SKM-1 treated with dmso at 0.1 percent for 144 hours (cell line): Measurements from ENCODE around the gene LATS1.
"Not testable (repeated sequence)": the region's sequence is repeated elsewhere in the genome, so short reads cannot be mapped to it uniquely, and the experiment has no call there.

Source experiments
- DNase-seq: peaks from one replicate; lab custom pipeline; 2025; ENCODE audit not compliant: unreplicated experiment; lab: John Stamatoyannopoulos, UW

Gene LATS1

DNA sequence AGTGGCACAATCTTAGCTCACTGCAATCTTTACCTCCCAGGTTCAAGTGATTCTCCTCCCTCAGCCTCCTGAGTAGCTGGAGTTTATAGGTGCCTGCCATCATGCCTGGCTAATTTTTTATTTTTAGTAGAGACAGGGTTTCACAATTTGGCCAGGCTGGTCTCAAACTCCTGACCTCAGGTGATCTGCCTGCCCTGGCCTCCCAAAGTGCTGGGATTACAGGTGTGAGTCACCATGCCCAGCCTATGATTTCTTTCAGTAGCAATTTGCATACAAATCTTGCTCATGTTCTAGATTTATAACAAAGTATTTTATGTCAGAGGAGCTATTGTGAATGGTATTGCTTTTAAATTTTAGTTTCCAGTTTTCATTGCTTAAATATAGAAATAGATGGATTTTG is 45.6 kb downstream of the LATS1 start:
- not testable (repeated sequence) for DNase-seq

DNA sequence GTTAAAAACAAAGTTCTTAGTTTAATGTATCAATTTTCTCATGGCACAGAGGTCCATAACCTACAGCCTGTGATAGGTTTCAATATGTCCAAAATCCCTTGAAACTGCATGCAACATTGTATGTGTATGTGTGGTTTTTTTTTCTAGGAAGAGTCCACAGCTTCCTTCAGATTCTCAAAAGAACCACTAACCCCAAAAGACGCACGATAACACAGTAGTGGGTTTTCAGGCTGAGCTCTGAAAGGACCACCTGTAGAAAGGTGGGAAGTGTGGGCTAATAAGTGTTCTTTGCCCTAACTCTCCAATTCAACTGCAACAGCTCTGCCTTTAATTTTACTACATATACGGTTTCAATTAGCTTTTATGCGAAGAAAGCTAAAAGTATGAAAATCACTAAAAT is 57.9 kb downstream of the LATS1 start:
- DNase-seq: no peak

DNA sequence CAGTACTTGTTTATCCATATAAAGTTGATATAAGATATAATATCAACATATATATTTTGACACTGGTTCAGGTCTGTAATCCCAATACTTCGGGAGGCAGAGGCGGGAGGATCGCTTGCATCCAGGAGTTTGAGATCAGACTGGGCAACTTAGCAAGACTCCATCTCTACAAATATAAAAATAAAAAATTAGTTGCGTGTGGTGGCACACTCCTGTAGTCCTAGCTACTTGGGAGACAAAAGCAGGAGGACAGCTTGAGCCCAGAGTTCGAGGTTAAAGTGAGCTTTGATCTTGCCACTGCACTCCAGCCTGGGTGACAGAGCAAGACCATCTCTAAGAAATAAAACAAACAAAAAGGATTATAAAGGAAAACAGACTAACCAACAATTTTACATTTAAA is 60.5 kb downstream of the LATS1 start:
- DNase-seq: no peak

DNA sequence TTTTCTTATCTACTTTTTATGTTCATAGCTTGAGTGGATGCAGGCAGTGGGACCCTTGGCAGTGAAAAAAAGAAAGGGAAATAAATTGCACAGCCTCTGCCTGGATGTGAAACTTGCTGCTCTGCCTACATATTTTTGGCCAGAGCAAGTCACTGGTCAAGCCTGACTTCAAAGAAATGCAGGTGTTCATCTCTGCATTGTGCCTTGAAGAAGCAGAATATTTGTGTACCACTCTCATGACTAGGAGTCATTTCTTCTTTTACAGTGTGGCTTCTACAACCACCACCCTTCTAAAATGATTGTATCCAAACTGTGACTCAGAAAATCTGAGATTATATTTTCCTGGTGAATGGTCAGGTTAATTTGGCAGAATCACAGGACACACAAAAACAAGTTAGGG is 66.8 kb downstream of the LATS1 start:
- no peak for DNase-seq

DNA sequence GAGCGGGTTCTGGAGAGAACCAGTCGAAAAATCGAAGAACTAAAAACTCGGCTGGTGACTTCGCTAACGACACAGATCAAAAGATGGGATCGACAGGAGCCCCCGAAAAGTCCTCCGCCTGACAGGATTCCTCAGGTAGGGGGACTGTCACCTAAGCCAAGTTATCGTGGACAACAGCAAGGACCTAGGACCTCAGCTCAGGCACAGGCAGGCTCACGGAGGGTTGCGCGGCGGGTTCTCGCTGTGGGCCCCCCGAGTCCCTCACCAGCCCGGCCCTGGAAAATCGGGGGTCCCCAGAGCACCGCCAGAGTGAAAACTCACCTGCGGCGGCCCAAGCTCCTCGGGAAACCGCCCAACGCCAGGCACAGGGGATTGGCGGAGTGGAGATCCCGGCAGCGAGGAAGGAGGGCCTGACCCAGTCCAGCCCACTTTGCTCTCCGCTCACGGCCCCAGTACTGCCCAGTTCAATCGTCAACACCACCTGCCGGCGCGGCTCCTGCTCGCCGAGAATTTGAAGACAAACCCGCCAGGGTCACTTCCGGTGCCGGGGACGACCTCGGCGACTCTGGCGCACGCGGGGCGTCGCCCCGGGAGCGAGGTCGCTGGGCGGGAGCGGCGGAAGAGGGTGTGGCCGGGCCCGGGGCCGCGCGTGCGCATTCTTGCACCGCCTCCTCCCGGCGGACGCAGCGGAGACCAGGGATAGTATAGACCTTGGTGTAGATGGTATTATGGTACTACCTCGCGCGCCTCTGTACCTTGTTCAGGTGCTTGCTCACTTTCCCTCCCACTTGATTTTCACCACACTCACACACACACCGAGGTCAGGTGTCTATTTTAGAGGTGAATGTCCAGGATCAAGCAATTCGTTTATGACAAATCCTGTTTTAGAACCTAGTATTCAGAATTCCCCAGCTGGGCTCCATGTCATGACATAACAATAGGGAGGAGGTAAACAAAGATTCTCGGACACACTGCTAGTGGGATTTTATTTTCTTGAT is 69.5 kb downstream of the LATS1 start, which contains the start of gene KATNA1:
Gene KATNA1 (minus strand): TSS at position 567 of the 998 bp plus-strand sequence. CDS start 10,167 bp downstream, outside the sequence.
- DNase-seq: peak; percentile 79

DNA sequence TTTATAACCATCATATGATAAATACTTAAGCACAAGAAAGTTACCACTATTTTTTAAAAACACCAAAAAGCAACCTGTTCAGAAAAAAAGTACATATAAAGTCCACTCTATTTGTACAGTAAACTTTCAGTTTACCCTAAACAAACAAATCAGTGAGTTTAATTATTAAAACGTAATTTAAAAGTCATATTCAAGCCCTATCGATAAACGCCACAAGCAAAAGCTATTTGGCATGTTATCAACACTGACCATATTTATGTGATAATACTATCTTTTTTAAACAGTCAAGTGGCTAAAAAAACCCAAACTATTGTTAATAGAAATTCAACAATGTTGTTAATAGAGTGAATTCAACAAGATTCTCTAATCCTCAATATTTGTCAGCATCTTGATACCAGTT is 71.3 kb downstream of the LATS1 start:
- no peak for DNase-seq

DNA sequence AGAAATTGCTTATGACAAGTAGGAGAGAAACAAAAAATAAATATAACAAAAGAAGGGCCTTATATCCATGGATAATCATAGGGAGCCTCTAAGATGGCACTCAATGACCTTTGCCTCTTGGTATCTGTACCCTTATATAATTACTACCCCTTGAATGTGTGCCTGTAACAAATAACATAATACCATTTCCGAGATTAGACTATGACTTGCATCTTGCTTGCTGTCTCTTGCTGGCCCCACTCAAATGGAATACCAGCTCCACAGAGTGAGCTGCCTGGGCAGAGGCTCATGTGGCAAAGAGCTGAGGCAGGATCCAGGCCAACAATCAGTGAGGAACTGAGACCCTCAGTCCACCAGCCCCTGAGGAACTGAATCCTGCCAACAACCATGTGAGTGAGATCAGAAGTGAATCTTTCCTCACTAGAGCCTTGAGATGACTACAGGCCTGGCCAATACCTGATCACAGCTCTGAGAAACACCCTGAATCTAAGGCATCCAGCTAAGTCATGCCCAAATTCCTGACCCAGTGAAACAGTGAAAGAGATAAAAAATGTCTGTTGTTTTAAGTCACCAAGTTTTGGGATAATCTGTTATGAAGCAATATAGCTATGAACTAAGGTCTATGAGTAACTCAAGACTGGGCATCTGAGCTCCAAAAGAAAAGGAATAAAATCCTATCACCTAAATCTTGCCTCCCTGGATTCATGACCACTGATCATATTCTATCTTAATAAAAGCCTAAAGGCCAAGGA is 74.9 kb downstream of the LATS1 start:
- no peak for DNase-seq

DNA sequence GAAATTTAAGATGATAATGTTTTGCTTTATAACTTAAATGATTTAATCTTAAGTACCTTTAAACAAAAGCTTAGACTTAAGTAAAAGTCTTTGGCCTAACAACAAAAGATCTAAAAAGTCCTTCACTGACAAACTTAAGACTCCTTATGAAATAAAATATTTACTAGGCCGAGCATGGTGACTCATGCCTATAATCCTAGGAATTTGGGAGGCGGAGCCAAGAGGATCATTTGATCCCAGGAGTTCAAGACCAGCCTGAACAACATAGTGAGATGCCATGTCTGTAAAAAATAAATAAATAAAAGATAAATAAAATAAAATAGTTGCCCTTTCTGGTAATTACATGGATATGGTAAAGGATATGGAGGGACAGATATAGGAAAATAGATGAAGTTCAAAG is 81.8 kb downstream of the LATS1 start:
- no peak for DNase-seq

DNA sequence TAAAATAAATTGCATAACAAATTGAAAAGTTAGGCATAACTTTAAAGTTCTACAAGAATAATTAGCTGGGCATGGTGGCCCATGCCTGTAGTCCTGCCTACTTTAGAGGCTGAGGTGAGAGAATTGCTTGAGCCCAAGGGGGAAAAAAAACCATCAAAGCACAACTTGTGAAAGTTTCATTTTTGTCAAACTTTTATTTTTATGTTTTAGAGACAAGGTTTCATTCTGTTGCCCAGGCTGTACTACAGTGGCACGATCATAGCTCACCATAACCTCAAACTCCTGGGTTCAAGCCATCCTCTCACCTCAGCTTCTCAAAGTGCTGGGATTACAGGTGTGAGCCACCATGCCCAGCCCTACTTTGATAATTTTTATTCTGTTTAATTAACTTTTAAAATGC is 83.6 kb downstream of the LATS1 start:
- no peak for DNase-seq

DNA sequence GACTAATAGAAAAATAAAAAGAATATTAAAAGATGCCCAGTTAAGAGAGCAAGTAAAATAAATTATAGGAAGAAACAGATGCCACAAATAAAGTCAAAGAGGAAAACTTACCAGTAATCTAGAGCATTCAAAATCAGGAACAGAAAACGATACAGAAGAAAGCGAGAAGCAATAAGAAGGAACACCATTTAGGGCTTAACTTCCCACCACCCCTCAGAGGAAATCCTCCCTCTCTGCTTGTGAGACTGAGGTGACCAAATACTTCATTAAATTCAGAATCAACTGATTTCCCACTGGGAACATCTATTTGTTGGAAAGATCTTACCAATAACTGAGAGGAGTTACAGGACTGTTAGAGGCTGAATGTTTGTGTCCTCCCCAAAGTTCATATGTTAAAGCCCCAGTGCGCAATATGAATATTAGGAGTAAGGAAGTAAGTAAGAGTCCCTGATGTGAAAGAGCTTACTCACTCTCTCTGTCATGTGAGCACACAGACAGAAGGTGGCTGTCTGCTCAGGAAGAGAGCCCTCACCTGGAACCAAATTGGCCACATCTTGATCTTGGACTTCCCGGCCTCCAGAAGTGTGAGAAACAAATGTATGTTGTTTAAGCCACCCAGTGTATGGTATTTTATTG is 88.9 kb downstream of the LATS1 start:
- DNase-seq: no peak

DNA sequence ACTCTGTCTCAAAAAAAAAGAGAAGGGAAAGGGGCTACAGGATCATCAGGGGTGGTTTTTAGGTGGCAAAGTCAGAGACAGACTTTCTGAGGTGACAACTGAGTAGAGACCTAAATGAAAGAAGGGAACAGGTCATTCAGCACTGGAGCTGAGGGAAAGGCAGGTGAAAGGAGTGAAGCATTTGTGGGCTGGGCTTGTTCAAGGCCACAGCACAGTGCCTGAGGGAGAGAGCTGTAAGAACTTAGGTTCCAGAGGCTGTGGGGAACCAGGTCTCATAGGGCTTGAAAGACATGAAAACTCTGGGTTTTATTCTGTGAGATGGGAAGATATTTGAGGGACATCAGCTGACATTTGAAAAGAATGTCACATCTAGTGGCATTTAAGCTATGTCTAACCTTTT is 90.2 kb downstream of the LATS1 start:
- DNase-seq: no peak

DNA sequence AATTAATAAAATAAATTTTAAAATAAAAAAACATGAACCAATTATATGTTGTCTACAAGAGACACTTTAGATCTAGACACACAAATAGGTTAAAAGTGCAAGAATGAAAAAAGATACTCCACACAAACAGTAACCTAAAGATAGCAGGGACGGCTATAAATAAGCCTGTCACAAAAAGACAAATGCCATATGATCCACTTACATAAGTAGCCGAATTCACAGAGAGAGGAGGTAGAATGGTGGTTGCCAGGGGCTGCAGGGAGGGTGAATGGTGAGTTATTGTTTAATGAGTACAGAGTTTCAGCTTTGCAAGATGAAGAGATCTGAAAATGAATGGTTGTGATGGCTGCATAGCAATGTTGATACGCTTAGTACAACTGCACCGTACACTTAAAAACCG is 102.1 kb downstream of the LATS1 start:
- DNase-seq: no peak

DNA sequence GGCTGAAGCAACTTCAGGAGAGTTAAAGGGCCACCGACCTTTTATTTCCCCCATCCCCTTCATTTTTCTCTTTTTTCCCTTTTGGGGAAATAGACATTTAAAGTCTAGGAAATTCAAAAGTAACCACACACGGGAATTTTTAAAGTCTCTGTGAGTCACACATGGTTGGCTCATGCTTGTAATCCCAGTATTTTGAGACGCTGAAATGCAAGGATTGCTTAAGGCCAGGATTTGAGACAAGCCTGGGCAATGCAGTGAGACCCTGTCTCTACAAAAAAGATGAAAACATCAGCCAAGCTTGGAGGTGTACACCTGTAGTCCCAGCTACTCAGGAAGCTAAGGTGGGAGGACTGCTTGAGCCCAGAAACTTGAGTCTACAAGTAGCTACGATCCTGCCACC is 103.6 kb downstream of the LATS1 start:
- DNase-seq: no peak

DNA sequence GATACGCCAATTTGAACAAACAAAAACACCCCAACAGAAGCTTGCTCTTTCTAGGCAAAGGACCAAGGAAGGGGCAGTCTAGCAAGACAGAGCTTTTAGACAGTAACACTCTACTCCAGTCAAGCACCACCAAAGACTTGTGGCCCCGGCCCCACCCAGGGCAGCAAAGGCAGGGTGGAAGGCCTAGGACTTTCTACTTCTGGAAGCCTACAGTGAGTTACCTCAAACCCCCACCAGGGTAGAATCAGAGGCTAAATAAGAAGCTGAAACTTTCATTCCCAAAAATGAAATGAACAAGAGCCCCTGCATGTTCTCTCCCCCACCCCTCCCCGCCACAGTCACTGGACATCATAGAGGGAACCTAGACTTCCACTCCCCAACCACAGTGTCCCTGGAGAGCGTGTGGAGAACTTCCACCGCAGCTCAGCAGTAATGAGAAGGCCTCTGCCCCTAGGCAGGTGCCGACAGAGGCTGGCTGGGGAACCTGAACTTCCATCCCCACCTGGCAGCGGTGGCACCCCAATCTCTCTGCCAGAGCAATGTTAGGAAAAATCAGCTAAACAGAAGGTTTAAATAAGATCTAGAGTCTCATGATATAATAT is 109.4 kb downstream of the LATS1 start:
- no peak for DNase-seq
